Measurements from ENCODE around the gene SNAP91. TPM values are rescaled to one million over a fixed set of nuclear protein-coding genes. Genes with fewer than 3 reads are reported as not detected.
"Not testable (repeated sequence)": the region's sequence is repeated elsewhere in the genome, so short reads cannot be mapped to it uniquely, and the experiment has no call there.

The SNAP91 gene
- total RNA-seq, 1 donor from 2014 or later = 3.4 TPM

DNA sequence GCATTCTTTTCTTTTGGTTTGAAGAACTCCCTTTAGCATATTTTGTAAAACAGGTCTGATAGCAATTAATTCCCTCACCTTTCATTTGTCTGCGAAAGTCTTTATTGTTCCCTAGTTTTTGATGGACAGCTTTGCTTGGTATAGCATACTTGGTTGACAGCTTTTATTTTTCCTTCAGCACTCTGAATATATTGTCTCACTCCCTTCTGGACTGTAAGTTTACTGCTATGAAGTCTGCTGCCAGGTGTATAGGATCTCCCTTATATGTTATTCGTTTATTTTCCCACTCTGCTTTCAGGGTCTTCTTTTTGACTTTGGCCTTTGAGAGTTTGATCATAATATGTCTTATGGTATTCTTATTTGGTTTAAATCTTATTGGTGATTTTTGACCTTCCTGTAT, 47.7 kb upstream of the SNAP91 start:
- Histone ChIP-seq H3K9ac (no peak overlapping the region), H3K4me3 (no peak overlapping the region), H4K20me1 (ENCODE audit: low read depth) (no peaks in the 10 kb centered on the region), H3K4me2 (no peak overlapping the region), H3K27ac (no peak overlapping the region), H3K4me1 (no peaks in the 10 kb centered on the region), H3K36me3 (no peaks in the 10 kb centered on the region), H2AFZ (replicated peaks) (no peak overlapping the region), H3K79me2 (ENCODE audit: low read depth) (no peaks in the 10 kb centered on the region), H3K27me3 (no peaks in the 10 kb centered on the region), H3F3A (ENCODE audit: low read depth) (no peaks in the 10 kb centered on the region), H3K9me3 (ENCODE audit: low read depth) (peaks cover 4% of the 10 kb centered on the region)
- no peak overlapping the region for H3K4me3 Mint-ChIP-seq
- DNase-seq (ENCODE audit: low spot score) = no peak
- H3K27ac Mint-ChIP-seq = no peak overlapping the region
- no peaks in the 10 kb centered on the region for H3K27me3 Mint-ChIP-seq (ENCODE audit: insufficient read depth, low read depth)
- no peaks in the 10 kb centered on the region for H3K4me1 Mint-ChIP-seq
- TF ChIP-seq, protein P1, sequence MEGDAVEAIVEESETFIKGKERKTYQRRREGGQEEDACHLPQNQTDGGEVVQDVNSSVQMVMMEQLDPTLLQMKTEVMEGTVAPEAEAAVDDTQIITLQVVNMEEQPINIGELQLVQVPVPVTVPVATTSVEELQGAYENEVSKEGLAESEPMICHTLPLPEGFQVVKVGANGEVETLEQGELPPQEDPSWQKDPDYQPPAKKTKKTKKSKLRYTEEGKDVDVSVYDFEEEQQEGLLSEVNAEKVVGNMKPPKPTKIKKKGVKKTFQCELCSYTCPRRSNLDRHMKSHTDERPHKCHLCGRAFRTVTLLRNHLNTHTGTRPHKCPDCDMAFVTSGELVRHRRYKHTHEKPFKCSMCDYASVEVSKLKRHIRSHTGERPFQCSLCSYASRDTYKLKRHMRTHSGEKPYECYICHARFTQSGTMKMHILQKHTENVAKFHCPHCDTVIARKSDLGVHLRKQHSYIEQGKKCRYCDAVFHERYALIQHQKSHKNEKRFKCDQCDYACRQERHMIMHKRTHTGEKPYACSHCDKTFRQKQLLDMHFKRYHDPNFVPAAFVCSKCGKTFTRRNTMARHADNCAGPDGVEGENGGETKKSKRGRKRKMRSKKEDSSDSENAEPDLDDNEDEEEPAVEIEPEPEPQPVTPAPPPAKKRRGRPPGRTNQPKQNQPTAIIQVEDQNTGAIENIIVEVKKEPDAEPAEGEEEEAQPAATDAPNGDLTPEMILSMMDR (IDR thresholded peaks at IDR 0.05) = no peak
- TF ChIP-seq EZH2phosphoT487 (IDR thresholded peaks at IDR 0.05) (no peak), EZH2 (IDR thresholded peaks at IDR 0.05) (no peak)
- no peaks in the 10 kb centered on the region for H3K36me3 Mint-ChIP-seq
- H3K9me3 Mint-ChIP-seq = peaks cover 16% of the 10 kb centered on the region

DNA sequence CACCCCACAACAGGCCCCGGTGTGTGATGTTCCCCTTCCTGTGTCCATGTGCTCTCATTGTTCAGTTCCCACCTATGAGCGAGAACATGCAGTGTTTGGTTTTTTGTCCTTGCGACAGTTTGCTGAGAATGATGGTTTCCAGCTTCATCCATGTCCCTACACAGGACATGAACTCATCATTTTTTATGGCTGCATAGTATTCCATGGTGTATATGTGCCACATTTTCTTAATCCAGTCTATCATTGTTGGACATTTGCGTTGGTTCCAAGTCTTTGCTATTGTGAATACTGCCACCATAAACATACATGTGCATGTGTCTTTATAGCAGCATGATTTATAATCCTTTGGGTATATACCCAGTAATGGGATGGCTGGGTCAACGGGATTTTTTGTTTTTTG, 43.5 kb upstream of the SNAP91 start:
- not testable (repeated sequence) for H3K36me3 Mint-ChIP-seq; H3K27ac ChIP-seq; H3K27me3 Mint-ChIP-seq (ENCODE audit: insufficient read depth, low read depth); H3K9me3 ChIP-seq (ENCODE audit: low read depth); H3K36me3 ChIP-seq; H3K27me3 ChIP-seq; H3K4me1 ChIP-seq; H3K9ac ChIP-seq; H3K27ac Mint-ChIP-seq; H2AFZ ChIP-seq (replicated peaks); H3F3A ChIP-seq (ENCODE audit: low read depth); H3K79me2 ChIP-seq (ENCODE audit: low read depth); H3K4me1 Mint-ChIP-seq; H4K20me1 ChIP-seq (ENCODE audit: low read depth); H3K4me2 ChIP-seq; H3K4me3 Mint-ChIP-seq; H3K4me3 ChIP-seq; DNase-seq (ENCODE audit: low spot score)
- H3K9me3 Mint-ChIP-seq = peaks cover 14% of the 10 kb centered on the region

DNA sequence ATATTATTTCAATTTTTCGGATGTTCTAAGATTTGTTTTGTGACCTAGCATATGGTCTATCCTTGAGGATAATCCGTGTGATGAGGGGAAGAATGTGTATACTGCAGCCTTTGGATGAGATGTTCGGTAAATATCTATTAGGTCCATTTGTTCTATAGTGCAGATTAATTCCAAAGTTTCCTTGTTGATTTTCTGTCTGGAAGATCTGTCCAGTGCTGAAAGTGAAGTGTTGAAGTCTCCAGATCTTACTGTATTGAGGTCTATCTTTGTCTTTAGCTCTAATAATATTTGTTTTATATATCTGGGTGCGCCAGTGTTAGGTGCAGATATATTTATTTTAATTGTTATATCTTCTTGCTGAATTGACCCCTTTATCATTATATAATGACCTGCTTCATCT, 32.2 kb upstream of the SNAP91 start:
- H3F3A ChIP-seq (ENCODE audit: low read depth) = no peaks in the 10 kb centered on the region
- Mint-ChIP-seq H3K4me3 (no peak overlapping the region), H3K27ac (no peak overlapping the region), H3K27me3 (ENCODE audit: insufficient read depth, low read depth) (no peaks in the 10 kb centered on the region), H3K9me3 (no peaks in the 10 kb centered on the region), H3K36me3 (no peaks in the 10 kb centered on the region), H3K4me1 (no peaks in the 10 kb centered on the region)
- TF ChIP-seq EZH2phosphoT487 (IDR thresholded peaks at IDR 0.05) (no peak), EZH2 (IDR thresholded peaks at IDR 0.05) (no peak)
- TF ChIP-seq, protein P1 (IDR thresholded peaks at IDR 0.05) = no peak
- no peaks in the 10 kb centered on the region for H3K4me1 ChIP-seq
- no peaks in the 10 kb centered on the region for H3K36me3 ChIP-seq
- no peak overlapping the region for H3K9ac ChIP-seq
- H2AFZ ChIP-seq (replicated peaks) = no peak overlapping the region
- H3K4me2 ChIP-seq = no peak overlapping the region
- H4K20me1 ChIP-seq (ENCODE audit: low read depth) = no peaks in the 10 kb centered on the region
- no peaks in the 10 kb centered on the region for H3K79me2 ChIP-seq (ENCODE audit: low read depth)
- H3K27me3 ChIP-seq = no peaks in the 10 kb centered on the region
- no peak for DNase-seq (ENCODE audit: low spot score)
- H3K27ac ChIP-seq = no peak overlapping the region
- H3K4me3 ChIP-seq = no peak overlapping the region
- no peaks in the 10 kb centered on the region for H3K9me3 ChIP-seq (ENCODE audit: low read depth)

DNA sequence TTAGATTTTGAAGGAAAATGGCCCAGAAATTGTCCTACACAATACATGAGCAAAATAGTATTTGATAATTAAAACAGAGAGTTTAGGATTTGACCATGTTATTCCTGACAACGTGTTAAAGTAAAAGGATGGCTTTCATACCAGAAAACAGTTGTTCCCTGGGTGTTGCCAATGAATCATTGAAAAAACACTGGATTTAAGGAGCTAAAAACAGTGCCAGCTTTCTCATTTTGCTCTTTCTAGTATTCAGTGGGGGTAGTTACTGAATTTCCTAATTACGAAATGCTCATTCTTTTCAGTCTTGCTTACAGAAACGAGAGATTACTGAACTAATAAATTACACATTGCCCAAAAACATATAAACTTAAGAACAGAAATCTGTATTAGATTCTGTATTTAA, 26.6 kb upstream of the SNAP91 start:
- TF ChIP-seq EZH2 (IDR thresholded peaks at IDR 0.05) (no peak), EZH2phosphoT487 (IDR thresholded peaks at IDR 0.05) (no peak)
- TF ChIP-seq, protein P1 (IDR thresholded peaks at IDR 0.05) = no peak
- H3K4me3 ChIP-seq = no peak overlapping the region

More for the DNA sequence above, 26.6 kb upstream of the SNAP91 start:
- no peaks in the 10 kb centered on the region for H3K9me3 Mint-ChIP-seq
- Histone ChIP-seq H3K4me1 (no peaks in the 10 kb centered on the region), H3F3A (ENCODE audit: low read depth) (no peaks in the 10 kb centered on the region), H3K9ac (no peak overlapping the region), H3K27ac (no peak overlapping the region), H3K9me3 (ENCODE audit: low read depth) (no peaks in the 10 kb centered on the region), H3K4me2 (no peak overlapping the region), H3K27me3 (no peaks in the 10 kb centered on the region), H4K20me1 (ENCODE audit: low read depth) (no peaks in the 10 kb centered on the region), H3K36me3 (no peaks in the 10 kb centered on the region), H2AFZ (replicated peaks) (no peak overlapping the region), H3K79me2 (ENCODE audit: low read depth) (no peaks in the 10 kb centered on the region)
- no peak for DNase-seq (ENCODE audit: low spot score)
- no peaks in the 10 kb centered on the region for H3K4me1 Mint-ChIP-seq
- no peaks in the 10 kb centered on the region for H3K27me3 Mint-ChIP-seq (ENCODE audit: insufficient read depth, low read depth)
- no peak overlapping the region for H3K4me3 Mint-ChIP-seq
- H3K27ac Mint-ChIP-seq = no peak overlapping the region
- no peaks in the 10 kb centered on the region for H3K36me3 Mint-ChIP-seq

Data from neural progenitor cell (in vitro differentiated cells).